GM19238 (cell line): ENCODE measurements around the gene LTB.
"Not testable (repeated sequence)": the region's sequence is repeated elsewhere in the genome, so short reads cannot be mapped to it uniquely, and the experiment has no call there.

ENCODE experiments used
- DNase-seq: peaks from one replicate; pipeline ENCODE4 v3.0.0; 2011; ENCODE audit warnings: low spot score; ENCODE audit not compliant: insufficient read length

The LTB gene

DNA sequence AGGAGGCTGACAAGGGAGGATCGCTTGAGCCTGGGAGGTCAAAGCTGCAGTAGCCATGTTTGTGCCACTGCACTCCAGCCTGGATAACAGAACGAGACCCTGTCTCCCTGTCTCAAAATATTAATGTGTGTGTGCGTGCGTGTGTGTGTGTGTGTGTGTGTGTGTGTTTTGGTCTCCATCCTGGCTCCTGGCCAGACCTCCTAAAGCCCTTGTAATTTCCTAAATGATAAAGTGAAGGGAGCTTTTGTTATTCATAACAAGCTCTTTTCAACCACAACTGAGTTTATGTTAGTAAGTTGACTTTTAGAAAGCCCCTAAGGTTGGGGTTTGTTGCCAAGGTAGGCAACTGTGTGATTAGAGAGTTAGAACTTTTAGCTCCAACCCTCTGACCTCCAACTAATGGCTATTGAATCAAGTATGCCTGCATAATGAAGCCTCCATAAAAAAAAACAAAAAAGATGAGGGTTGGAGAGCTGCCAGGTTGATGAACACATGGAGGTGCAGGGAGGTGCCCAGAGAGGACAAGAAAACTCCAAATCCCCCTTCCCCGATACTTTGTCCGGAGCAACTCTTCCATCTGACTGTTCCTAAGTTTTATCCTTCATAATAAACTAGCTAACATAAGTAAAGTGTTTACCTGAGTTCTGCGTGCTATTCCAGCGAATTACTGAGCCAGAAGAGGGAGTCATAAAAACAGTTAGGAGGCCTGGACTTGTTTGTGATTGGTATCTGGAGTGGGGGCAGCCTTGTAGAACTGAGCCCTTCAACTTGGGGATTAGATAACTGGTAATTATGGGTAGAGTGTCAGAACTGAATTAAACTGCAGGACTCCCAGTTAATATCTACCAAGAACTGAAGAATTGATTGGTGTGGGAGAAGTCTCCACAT, 27.5 kb upstream of the LTB start:
- no peak for DNase-seq

DNA sequence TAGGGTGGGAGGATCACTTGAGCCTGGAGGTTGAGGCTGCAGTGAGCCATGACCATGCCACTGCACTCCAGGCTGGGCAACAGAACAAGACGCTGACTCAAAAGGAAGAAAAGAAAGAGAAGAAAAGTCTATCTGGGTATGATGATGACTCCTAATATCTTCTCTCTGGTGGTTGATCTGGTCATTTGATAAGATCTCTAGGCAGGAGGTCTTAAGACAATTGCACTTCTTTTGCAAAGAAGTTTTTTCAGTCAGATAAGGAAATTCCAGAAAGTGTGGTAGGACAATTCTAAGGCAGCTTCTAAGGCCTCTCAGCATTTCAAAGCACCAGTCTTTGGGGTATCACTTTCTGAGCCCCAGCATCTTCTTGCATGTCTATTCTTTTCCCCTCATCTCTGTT, 25.1 kb upstream of the LTB start:
- no peak for DNase-seq

DNA sequence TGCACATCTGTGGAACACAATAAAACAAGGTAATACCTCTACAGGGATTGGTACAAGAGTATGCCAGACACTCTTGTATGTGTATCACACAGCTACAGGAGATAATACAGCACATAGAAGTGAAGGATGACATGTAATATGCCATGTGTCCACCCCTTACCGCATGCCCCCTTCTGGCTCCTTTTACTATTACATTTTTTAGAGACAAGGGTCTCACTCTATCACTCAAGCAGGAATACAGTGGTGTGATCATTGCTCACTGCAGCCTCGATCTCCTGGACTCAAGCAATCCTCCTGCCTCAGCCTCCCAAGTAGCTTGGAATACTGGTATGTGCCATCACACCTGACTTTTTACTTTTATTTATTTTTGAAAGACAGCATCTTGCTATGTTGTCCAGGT, 14.8 kb upstream of the LTB start:
- no peak for DNase-seq

DNA sequence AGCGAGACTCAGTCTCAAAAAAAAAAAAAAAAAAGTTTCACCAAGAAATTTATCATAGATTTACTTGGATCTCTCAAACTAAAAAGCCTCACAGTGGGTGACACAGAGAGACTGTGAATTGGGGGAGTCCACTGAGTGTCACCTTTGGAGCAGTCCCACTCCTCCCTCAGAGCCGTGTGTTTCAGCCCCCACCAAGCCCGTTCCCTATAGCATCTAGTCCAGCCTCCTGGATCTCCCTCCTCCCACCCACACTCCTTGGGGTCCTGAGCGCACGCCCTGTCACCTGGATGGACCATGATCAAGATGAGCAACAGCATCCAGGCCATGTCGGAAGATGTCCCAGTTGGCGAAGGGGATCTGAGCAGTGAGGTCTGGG, 10.2 kb upstream of the LTB start:
- DNase-seq: no peak

DNA sequence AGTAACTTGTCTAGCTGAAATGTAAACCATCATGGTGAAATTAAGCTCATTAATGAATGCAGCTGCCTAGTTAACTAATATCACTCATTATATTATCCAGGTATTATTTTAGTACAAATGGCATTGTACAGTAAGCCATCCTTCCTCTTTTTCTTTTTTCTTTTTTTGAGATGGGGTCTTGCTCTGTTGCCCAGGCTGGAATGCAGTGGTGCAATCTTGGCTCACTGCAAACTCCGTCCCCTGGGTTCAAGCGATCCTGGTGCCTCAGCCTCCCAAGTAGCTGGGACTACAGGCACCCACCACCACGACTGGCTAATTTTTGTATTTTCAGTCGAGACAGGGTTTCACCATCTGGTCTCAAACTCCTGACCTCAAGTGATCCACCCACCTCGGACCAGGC, 8.5 kb upstream of the LTB start:
- not testable (repeated sequence) for DNase-seq

GRCh38 chr6:31588871-31589650, 6.8 kb upstream of the LTB start:
- DNase-seq: no peak

- DNase-seq: no peak
These were observed 5.9 kb upstream of the LTB start for GRCh38 chr6:31587791-31588777.

DNA sequence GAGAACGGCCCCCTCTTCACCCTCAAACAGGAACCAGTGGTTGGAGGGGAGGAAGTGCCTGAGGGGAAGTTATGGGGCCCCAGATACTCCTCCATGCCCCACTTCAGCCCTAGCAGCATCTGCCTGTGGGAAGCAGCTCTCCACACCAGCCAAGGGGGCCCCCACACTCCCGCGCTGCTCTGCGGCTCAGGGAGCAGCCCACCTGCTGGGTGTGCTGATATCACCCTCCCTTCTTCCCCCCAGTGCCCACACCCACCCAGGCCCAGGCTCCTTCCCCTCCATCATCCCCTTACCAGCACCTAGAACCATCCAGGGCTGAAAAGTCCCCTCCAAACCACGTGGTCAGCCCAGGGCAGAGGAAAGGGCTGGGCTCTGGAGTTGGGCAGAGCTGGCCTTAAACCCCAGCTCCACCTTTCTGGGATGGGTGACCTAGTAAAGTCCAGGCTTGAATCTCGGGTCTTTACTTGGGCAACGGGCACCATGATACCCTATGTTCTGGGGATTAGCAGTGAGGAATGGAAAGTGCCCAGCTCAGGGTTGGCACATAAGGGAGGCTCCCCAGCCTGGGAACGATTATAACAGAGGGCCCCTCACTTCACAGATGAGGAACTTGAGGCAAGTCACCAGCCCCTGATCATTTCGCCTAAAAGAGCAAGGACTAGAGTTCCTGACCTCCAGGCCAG, 4.5 kb upstream of the LTB start:
- no peak for DNase-seq

- DNase-seq: no peak
These were observed 3.8 kb upstream of the LTB start, which contains the start of gene LST1 for GRCh38 chr6:31586008-31586407. TSS of gene LST1 (plus strand) at chr6:31586277. CDS start at chr6:31587300, 1,023 bp downstream.

DNA sequence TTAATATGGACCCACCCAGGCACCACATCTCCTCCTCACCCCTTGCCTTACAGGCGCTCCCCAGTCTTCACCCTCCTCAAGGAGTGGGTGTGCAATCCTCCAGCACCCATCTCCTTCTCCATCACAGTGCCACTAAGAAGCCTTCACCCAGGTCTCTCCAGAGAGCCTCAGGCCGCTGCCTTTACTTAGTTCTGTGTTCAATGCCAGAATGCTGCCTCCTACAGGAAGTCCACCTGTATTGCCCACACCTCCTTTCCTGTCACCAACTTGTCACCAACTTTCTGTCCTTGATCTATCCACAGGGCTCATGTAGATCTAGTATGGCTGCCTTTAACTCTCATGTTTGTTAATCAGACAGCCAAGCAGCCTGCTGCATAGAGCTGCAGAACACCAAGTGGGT, 3.3 kb upstream of the LTB start:
- DNase-seq: no peak

DNA sequence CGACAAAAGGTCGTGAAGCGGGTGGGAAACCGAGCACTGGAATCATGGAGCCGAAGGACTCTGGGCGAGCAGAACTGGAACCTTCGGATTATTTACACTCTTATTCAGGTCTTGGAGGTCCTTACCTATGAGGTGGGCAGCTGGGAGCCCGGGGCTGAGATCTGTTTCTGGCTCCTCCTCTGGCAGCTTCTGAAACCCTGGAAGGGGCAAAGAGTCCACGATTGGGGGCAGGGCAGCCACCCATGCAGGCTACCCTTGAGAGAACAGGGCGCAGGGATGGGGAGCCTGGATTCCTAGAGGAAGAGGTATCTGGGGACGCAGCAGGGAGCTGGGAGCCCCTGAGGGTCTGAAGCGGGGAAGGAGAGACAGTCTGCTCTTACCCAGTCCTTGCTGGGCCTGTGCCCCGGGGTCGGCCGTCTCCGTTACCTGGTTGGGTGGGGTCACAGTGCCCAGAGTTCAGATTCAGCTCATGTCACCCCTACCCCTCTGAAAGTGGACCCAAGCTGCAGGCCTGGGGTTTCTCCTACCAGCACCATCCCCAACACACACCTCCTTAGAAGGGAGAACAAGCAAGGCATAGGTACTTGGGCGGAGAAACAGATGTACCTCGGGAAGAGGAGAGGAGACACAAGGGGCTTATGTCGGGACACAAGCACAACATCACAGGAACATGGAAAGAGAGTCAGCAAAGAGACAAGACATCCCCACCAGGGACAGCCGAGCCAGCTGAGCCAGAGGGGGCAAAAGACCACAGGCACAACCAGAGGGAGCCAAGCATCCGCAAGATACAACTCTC, 592 bp downstream of the LTB start:
- DNase-seq: no peak

DNA sequence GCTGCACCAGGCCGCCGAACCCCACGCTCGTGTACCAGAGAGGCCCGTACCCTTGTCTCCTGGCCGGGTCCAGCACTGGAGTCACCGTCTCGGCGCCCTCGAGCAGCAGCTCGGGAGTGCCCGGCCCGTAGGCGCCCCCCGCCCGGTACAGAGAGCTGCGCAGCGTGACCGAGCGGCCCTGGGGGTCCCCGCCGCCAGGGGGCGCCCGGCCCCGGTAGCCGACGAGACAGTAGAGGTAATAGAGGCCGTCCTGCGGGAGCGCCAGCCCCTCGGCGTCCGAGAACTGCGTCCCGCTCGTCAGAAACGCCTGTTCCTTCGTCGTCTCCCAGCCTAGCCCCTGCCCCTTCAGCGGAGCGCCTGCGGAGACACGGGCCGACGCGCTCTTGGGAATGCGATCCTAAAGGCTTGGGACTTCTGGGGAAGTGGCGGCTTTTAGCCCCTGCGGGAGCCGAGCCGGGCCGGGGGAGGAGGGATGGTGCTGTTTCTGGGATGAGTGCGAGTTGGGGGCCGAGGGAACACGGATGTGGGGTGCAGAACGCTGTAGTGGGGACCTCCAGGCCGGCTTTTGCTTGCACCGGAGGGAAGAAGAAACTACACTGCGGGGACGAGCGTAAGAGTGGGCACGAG, 1.3 kb downstream of the LTB start:
- peak; percentile 72 for DNase-seq

- no peak for DNase-seq
These were observed 1.8 kb downstream of the LTB start for GRCh38 chr6:31580438-31580740.

GRCh38 chr6:31579546-31580437, 2.4 kb downstream of the LTB start:
- DNase-seq: no peak

DNA sequence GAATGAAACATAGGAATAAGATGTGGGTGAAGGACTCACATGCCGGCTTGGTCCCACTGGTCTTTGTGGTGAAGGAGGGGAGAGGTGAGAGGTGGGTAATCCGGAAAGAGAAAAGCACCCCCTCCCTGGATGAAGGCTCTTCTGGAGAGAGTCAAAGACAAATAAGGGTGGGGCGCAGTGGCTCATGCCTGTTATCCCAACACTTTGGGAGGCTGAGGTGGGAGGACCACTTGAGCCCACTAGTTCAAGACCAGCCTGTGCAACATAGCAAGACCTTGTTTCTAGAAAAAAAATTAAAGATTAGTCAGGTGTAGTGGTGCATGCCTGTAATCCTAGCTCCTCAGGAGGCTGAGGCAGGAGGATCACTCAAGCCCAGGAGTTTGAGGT, 3.1 kb downstream of the LTB start:
- no peak for DNase-seq

DNA sequence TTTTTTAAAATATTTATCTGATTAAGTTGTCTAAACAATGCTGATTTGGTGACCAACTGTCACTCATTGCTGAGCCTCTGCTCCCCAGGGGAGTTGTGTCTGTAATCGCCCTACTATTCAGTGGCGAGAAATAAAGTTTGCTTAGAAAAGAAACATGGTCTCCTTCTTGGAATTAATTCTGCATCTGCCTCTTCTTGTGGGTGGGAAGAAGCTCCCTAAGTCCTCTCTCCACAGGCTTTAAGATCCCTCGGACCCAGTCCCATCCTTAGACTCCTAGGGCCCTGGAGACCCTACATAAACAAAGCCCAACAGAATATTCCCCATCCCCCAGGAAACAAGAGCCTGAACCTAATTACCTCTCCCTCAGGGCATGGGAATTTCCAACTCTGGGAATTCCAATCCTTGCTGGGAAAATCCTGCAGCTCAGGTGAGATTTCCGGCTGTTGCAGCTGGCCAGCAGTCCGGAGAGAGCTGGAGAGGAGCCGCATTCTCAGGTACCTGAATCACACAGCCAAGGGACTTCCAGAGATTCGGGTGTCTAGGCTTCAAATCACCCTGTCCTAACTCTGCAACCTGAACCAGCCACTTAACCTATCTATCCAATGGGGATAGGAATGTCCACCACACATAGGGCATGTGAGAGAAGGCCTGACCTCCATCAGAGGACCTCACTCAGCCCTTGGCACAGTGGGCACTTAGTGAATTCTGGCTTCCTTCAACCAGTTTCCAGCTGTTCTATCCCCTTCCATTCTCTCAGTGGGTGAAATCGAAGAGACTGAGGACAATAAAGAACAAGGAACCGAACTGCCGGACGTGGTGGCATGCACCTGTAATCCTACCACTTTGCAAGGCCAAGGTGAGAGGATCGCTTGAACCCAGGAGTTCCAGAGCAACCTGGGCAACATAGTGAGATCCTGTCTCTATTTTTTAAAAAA, 3.8 kb downstream of the LTB start:
- DNase-seq: no peak

DNA sequence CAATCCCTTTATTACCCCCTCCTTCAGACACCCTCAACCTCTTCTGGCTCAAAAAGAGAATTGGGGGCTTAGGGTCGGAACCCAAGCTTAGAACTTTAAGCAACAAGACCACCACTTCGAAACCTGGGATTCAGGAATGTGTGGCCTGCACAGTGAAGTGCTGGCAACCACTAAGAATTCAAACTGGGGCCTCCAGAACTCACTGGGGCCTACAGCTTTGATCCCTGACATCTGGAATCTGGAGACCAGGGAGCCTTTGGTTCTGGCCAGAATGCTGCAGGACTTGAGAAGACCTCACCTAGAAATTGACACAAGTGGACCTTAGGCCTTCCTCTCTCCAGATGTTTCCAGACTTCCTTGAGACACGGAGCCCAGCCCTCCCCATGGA, 4.7 kb downstream of the LTB start:
- no peak for DNase-seq
